ENCODE data around the gene UBC.

Gene UBC

DNA sequence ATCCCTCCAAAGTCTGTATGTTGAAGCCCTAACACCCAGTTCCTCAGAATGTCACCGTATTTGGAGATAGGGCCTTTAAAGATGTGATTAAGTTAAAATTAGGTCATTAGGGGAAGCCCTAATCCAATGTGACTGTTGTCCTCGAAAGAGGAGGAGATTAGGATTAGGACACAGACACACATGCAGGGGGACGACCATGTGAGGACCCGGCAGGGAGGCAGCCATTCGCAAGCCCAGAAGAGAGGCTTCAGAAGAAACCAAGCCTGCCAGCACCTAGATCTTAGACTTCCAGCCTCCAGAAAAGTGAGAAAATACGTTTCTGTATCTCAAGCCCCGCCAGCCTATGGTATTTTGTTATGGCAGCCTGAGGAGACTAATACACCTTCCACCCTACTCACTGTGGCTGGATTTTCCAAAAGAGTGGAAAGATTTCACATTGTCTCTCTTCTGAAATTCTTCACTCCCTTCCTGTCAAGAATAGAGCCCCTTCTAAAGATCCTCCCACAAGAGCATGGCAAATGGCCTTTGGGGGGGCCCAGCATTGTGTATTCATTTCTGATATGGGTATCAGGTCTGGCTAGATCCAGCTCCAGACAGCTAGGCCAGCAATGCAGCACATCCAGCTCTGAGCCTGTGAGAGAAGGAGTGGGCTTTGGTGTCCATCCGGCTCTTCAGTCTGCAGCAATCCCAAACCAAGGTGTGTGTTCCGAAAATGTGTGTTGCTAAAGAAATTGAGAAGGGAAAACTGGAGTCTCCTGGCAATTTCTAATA is 15.4 kb upstream of the UBC start:
- no peak for TF ChIP-seq CTCF (IDR thresholded peaks at IDR 0.05)

- TF ChIP-seq CTCF (IDR thresholded peaks at IDR 0.05) = no peak
Measured at GRCh38 chr12:124928912-124929530, 14.6 kb upstream of the UBC start.

- TF ChIP-seq CTCF (IDR thresholded peaks at IDR 0.05) = no peak
Measured at GRCh38 chr12:124928095-124928911, 13.9 kb upstream of the UBC start.

- no peak for TF ChIP-seq CTCF (IDR thresholded peaks at IDR 0.05)
Measured at GRCh38 chr12:124927201-124928094, 13.0 kb upstream of the UBC start.

DNA sequence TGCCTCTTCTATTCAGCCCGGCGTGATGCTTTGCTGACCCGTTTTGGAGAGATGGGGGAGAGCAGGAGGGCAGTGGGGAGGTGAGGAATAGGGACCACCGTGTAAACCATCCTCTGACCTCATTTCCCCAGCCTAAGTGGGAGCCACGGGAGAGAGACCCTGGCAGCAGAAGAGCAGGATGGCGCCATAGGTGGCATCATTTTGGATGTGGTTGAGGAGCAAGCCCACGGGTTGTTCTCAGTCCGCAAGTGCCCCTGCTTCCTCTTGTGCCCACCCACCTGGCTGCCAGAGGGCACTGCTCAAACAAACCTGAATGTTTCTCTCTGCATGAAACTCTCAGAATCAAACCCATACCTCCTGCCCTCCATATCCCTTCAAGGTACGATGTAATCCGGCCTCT is 10.7 kb upstream of the UBC start:
- TF ChIP-seq CTCF (IDR thresholded peaks at IDR 0.05) = no peak

GRCh38 chr12:124923905-124924734 is 9.7 kb upstream of the UBC start:
- TF ChIP-seq CTCF (IDR thresholded peaks at IDR 0.05) = no peak

All from LNCAP (cell line).